GM21367 (cell line): Measurements from ENCODE around the gene ZNF124.
A peak's percentile ranks its signal among the peaks of the same experiment; 100 is the strongest.
"Not testable (repeated sequence)": the region's sequence is repeated elsewhere in the genome, so short reads cannot be mapped to it uniquely, and the experiment has no call there.

Experiments
- ATAC-seq: cut with Tn5 transposase; IDR thresholded peaks from one replicate; pipeline ENCODE4 v1.9.1; 2021; ENCODE audit not compliant: unreplicated experiment

The ZNF124 gene

GRCh38 chr1:247171875-247172563 lies at the start of gene ZNF124:
Gene ZNF124, minus strand, starts transcription at chr1:247172020. Its CDS starts 143 bp downstream, at chr1:247171877.
- peak; percentile 98 for ATAC-seq

GRCh38 chr1:247220280-247220679 lies 48.5 kb upstream of the ZNF124 start:
- not testable (repeated sequence) for ATAC-seq

GRCh38 chr1:247218121-247218651 lies 46.4 kb upstream of the ZNF124 start:
- ATAC-seq = no peak

- no peak for ATAC-seq
These were observed 44.4 kb upstream of the ZNF124 start for GRCh38 chr1:247216261-247216660.

GRCh38 chr1:247212627-247213617 lies 41.1 kb upstream of the ZNF124 start:
- ATAC-seq = no peak

- peak; percentile 48 for ATAC-seq
These were observed 40.2 kb upstream of the ZNF124 start for GRCh38 chr1:247212012-247212411.

- no peak for ATAC-seq
These were observed 39.5 kb upstream of the ZNF124 start for GRCh38 chr1:247211339-247211738.

GRCh38 chr1:247210376-247211117 lies 38.7 kb upstream of the ZNF124 start:
- peak; percentile 92 for ATAC-seq

- peak; percentile 1 for ATAC-seq
These were observed 38.2 kb upstream of the ZNF124 start for GRCh38 chr1:247210062-247210375.

GRCh38 chr1:247209396-247209795 lies 37.6 kb upstream of the ZNF124 start:
- ATAC-seq = no peak

- no peak for ATAC-seq
These were observed 32.4 kb upstream of the ZNF124 start for GRCh38 chr1:247204177-247204647.

- no peak for ATAC-seq
These were observed 27.0 kb upstream of the ZNF124 start for GRCh38 chr1:247198781-247199180.

GRCh38 chr1:247193958-247194357 lies 22.1 kb upstream of the ZNF124 start:
- no peak for ATAC-seq

- no peak for ATAC-seq
These were observed 18.4 kb upstream of the ZNF124 start for GRCh38 chr1:247189981-247190798.

GRCh38 chr1:247185667-247186066 lies 13.8 kb upstream of the ZNF124 start:
- ATAC-seq = no peak

GRCh38 chr1:247184254-247184653 lies 12.4 kb upstream of the ZNF124 start:
- ATAC-seq = no peak

- ATAC-seq = no peak
These were observed 11.2 kb upstream of the ZNF124 start for GRCh38 chr1:247182994-247183393.

- ATAC-seq = no peak
These were observed 8.8 kb upstream of the ZNF124 start for GRCh38 chr1:247180581-247180980.

GRCh38 chr1:247177755-247178154 lies 5.9 kb upstream of the ZNF124 start:
- ATAC-seq = no peak

- ATAC-seq = no peak
These were observed 3.6 kb upstream of the ZNF124 start for GRCh38 chr1:247175458-247175857.
